Cardiac muscle cell (in vitro differentiated cells and primary cell): ENCODE results near the gene TTC22. TPM values are rescaled to one million over a fixed set of nuclear protein-coding genes. Genes with fewer than 3 reads are reported as not detected.

Source experiments
- DNase-seq, 2 donors: peaks; one replicate each; pipeline versions ENCODE4 v3.0.0 to v3.0.0-alpha.2; 2010 to 2017; ENCODE audit warnings: low read depth in 1 of 2, low spot score in 1 of 2
- H3K27ac ChIP-seq: fragments of 200-600 bp; sonication (generic); 2 replicates; pipeline ENCODE4 v1.5.1; 2016
- H3K27me3 ChIP-seq: fragments of 200-600 bp; sonication (generic); 2 replicates; pipeline ENCODE4 v1.6.0; 2016; ENCODE audit warnings: control low read depth
- H3K36me3 ChIP-seq: fragments of 200-600 bp; sonication (generic); 2 replicates; pipeline ENCODE4 v1.5.1; 2016; ENCODE audit warnings: control low read depth
- H3K4me1 ChIP-seq: fragments of 200-600 bp; sonication (generic); 2 replicates; pipeline ENCODE4 v1.8.1; 2017; ENCODE audit warnings: low read depth, mild to moderate bottlenecking, mixed run types
- H3K4me3 ChIP-seq: fragments of 200-600 bp; sonication (generic); 2 replicates; pipeline ENCODE4 v1.5.1; 2016; ENCODE audit warnings: mild to moderate bottlenecking
- H3K9me3 ChIP-seq: fragments of 200-600 bp; sonication (generic); 2 replicates; pipeline ENCODE4 v1.5.1; 2017; ENCODE audit warnings: low read depth, mild to moderate bottlenecking, control low read depth
- CTCF ChIP-seq: IDR thresholded peaks from 2 replicates; pipeline ENCODE4 v1.5.1; 2012; ENCODE audit warnings: low read depth, mild to moderate bottlenecking, low read length
- polyA plus RNA-seq: library from polyadenylated mRNA; unstranded; fragments of >200 nt; fragmentation: Nextera tagmentation; extraction: Ambion mirVana; gene quantifications from 2 replicates; pipeline ENCODE4 v1.2.1, GENCODE V29; 2016
- total RNA-seq: library from RNA; depleted of rRNA; stranded (reverse); fragments of >200 nt; gene quantifications from 2 replicates; pipeline ENCODE4 v1.2.3, GENCODE V29; 2016

TTC22 gene
- total and polyA plus RNA-seq, 2 experiments from 2014 or later = not detected

GRCh38 chr1:54810153-54810942, 9.2 kb upstream of the TTC22 start:
- Histone ChIP-seq H3K4me1 (no peaks in the 10 kb centered on the region), H3K4me3 (no peak overlapping the region), H3K36me3 (no peaks in the 10 kb centered on the region), H3K9me3 (no peaks in the 10 kb centered on the region), H3K27ac (no peak overlapping the region), H3K27me3 (peaks cover 6% of the 10 kb centered on the region)
- peak; percentile 64 to 74 for DNase-seq
- TF ChIP-seq CTCF = peak; percentile 94

GRCh38 chr1:54809496-54810074, 8.5 kb upstream of the TTC22 start:
- H3K4me3 ChIP-seq = no peak overlapping the region
- H3K4me1 ChIP-seq = no peaks in the 10 kb centered on the region
- peaks cover 6% of the 10 kb centered on the region for H3K27me3 ChIP-seq
- no peaks in the 10 kb centered on the region for H3K36me3 ChIP-seq
- DNase-seq = no peak
- no peaks in the 10 kb centered on the region for H3K9me3 ChIP-seq
- no peak for TF ChIP-seq CTCF
- no peak overlapping the region for H3K27ac ChIP-seq

GRCh38 chr1:54808443-54809207, 7.5 kb upstream of the TTC22 start:
- TF ChIP-seq CTCF = peak; percentile 44
- Histone ChIP-seq H3K36me3 (no peaks in the 10 kb centered on the region), H3K27me3 (peaks cover 6% of the 10 kb centered on the region), H3K4me3 (no peak overlapping the region), H3K9me3 (no peaks in the 10 kb centered on the region), H3K27ac (no peak overlapping the region), H3K4me1 (no peaks in the 10 kb centered on the region)
- no peak for DNase-seq

- Histone ChIP-seq H3K27ac (no peak overlapping the region), H3K9me3 (no peaks in the 10 kb centered on the region), H3K36me3 (no peaks in the 10 kb centered on the region), H3K4me3 (no peak overlapping the region), H3K27me3 (no peaks in the 10 kb centered on the region), H3K4me1 (no peaks in the 10 kb centered on the region)
- no peak for TF ChIP-seq CTCF
- no peak for DNase-seq
Measured at GRCh38 chr1:54807756-54808155, 6.6 kb upstream of the TTC22 start.

- H3K4me3 ChIP-seq = no peak overlapping the region
- H3K27me3 ChIP-seq = no peaks in the 10 kb centered on the region
- H3K9me3 ChIP-seq = no peaks in the 10 kb centered on the region
- H3K4me1 ChIP-seq = no peaks in the 10 kb centered on the region
- TF ChIP-seq CTCF = no peak
- H3K36me3 ChIP-seq = no peaks in the 10 kb centered on the region
- no peak for DNase-seq
- no peak overlapping the region for H3K27ac ChIP-seq
Measured at GRCh38 chr1:54806931-54807611, 5.9 kb upstream of the TTC22 start.
